Measurements from ENCODE around the gene LRIT2. TPM values are rescaled to one million over a fixed set of nuclear protein-coding genes. Genes with fewer than 3 reads are reported as not detected.

The LRIT2 gene
- total and polyA plus RNA-seq, 4 donors = not detected

DNA sequence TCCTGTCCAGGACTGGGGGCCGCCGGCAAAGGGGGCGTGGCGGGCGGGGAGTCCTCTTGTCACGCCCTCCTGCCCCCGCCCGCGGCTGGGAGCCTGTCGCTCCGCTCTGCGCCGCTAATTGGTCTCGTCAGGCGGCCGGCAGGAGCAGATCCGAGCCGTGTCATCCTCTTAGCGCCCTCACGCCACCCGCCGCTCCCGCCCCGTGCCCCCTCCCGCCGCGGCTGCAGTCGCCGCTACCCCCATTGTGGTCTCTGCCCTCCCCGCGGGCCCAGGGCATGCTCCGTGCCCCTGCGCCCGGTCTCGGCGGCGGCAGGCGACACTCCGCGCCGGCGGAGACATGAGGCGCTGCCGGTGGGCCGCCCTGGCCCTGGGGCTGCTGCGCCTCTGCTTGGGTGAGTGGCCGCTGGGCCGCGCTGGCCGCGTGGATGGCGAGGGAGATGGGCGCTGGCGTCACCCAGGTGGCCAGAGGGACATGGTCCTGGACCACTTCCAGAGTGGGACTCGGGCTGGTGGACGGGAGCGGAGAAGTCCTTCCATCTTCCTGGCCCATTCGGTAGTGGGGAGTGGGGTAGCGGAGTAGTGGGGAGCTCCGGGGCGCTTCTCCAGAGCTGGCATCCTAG is 30.8 kb downstream of the LRIT2 start, which contains the start of gene CDHR1:
TSS of gene CDHR1 (plus strand) at position 114 of the 620 bp plus-strand sequence. CDS start at position 338, 224 bp downstream.
- no peak for ATAC-seq (ENCODE audit: insufficient read depth, low FRiP score)
- no peak within 1 kb of the TSS for H3K27ac ChIP-seq (ENCODE audit: low read depth in 1 of 2, low read length in 1 of 2)
- H3K4me1 ChIP-seq (ENCODE audit: control insufficient read depth in 5 of 5, insufficient read depth in 5 of 5, low read length in 5 of 5) = peaks cover 0 to 6% (median 0%) of the 10 kb centered on the region in 5 donors
- H3K4me3 ChIP-seq = peak within 1 kb of the TSS; percentile 1
- H3K9ac ChIP-seq (ENCODE audit: insufficient read depth in 1 of 2, low read length in 2 of 2) = no peak within 1 kb of the TSS
- 1 to 2% methylated on average over 48 to 61 of the region's 61 CpGs for WGBS, 2 donors
- peak; percentile 1 to 27 (median 14) for DNase-seq
- peaks cover 0 to 56% (median 32%) of the 10 kb centered on the region in 3 donors for H3K27me3 ChIP-seq (ENCODE audit: control insufficient read depth in 3 of 3, insufficient read depth in 3 of 3, low read length in 2 of 3)
- no peaks in the 10 kb centered on the region for H3K9me3 ChIP-seq (ENCODE audit: control insufficient read depth in 4 of 4, insufficient read depth in 3 of 4, low read length in 3 of 4)
- no peak for TF ChIP-seq CTCF (IDR thresholded peaks at IDR 0.05; ENCODE audit: control extremely low read depth, extremely low read depth)
- no peaks in the 10 kb centered on the region for H3K36me3 ChIP-seq (ENCODE audit: control insufficient read depth in 4 of 4, insufficient read depth in 4 of 4, low read length in 4 of 4)

GRCh38 chr10:84193846-84194423 is 31.4 kb downstream of the LRIT2 start:
- no peak overlapping the region for H3K27ac ChIP-seq (ENCODE audit: low read depth in 1 of 2, low read length in 1 of 2)
- no peak overlapping the region for H3K9ac ChIP-seq (ENCODE audit: insufficient read depth in 1 of 2, low read length in 2 of 2)
- no peak for TF ChIP-seq CTCF (IDR thresholded peaks at IDR 0.05; ENCODE audit: control extremely low read depth, extremely low read depth)
- H3K4me3 ChIP-seq = peak overlapping the region; percentile 1
- H3K36me3 ChIP-seq (ENCODE audit: control insufficient read depth in 4 of 4, insufficient read depth in 4 of 4, low read length in 4 of 4) = no peaks in the 10 kb centered on the region
- H3K27me3 ChIP-seq (ENCODE audit: control insufficient read depth in 3 of 3, insufficient read depth in 3 of 3, low read length in 2 of 3) = peaks cover 0 to 56% (median 32%) of the 10 kb centered on the region in 3 donors
- H3K4me1 ChIP-seq (ENCODE audit: control insufficient read depth in 5 of 5, insufficient read depth in 5 of 5, low read length in 5 of 5) = peaks cover 0 to 6% (median 0%) of the 10 kb centered on the region in 5 donors
- no peaks in the 10 kb centered on the region for H3K9me3 ChIP-seq (ENCODE audit: control insufficient read depth in 4 of 4, insufficient read depth in 3 of 4, low read length in 3 of 4)
- 26 to 30% methylated on average over 5 of the region's 5 CpGs for WGBS, 2 donors
- no peak for ATAC-seq (ENCODE audit: insufficient read depth, low FRiP score)
- no peak for DNase-seq

DNA sequence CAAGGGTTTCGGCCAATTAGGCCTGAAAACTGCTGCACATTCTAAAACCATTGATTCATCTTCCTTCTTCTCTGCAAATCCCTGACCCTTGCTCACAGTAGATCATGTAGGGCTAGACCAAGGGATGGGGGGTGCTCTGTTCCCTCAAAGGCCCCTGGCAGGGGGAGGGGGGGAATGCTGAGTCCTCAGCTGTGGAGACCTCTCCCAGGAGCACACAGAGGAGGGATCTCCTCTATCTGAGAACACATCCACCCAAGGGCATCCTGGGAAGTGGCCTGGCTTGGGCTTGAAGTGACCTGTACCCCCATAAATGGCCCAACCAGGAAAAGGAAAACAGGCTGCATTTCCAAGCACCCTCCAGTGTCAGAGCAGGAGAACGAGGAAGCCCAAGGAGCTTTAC is 32.0 kb downstream of the LRIT2 start:
- Histone ChIP-seq H3K4me3 (no peak overlapping the region), H3K27me3 (ENCODE audit: control insufficient read depth in 3 of 3, insufficient read depth in 3 of 3, low read length in 2 of 3) (peaks cover 0 to 56% (median 32%) of the 10 kb centered on the region in 3 donors), H3K9me3 (ENCODE audit: control insufficient read depth in 4 of 4, insufficient read depth in 3 of 4, low read length in 3 of 4) (no peaks in the 10 kb centered on the region), H3K36me3 (ENCODE audit: control insufficient read depth in 4 of 4, insufficient read depth in 4 of 4, low read length in 4 of 4) (no peaks in the 10 kb centered on the region), H3K27ac (ENCODE audit: low read depth in 1 of 2, low read length in 1 of 2) (no peak overlapping the region), H3K9ac (ENCODE audit: insufficient read depth in 1 of 2, low read length in 2 of 2) (no peak overlapping the region), H3K4me1 (ENCODE audit: control insufficient read depth in 5 of 5, insufficient read depth in 5 of 5, low read length in 5 of 5) (peaks cover 0 to 6% (median 0%) of the 10 kb centered on the region in 5 donors)
- no peak for DNase-seq
- no peak for TF ChIP-seq CTCF (IDR thresholded peaks at IDR 0.05; ENCODE audit: control extremely low read depth, extremely low read depth)
- no peak for ATAC-seq (ENCODE audit: insufficient read depth, low FRiP score)
- 93 to 98% methylated on average over 2 of the region's 2 CpGs for WGBS, 2 donors

Measured in lung (tissue), 12 donors.